DND-41 (cell line): Measurements from ENCODE around the gene VPS37B.
"Not testable (repeated sequence)": the region's sequence is repeated elsewhere in the genome, so short reads cannot be mapped to it uniquely, and the experiment has no call there.

ENCODE experiments used
- CTCF ChIP-seq: IDR thresholded peaks from 2 replicates; pipeline ENCODE4 v1.5.1; 2012; ENCODE audit warnings: borderline replicate concordance, low read length, moderate library complexity, mild to moderate bottlenecking; ENCODE audit not compliant: poor library complexity, severe bottlenecking; ENCODE audit errors: extremely low read depth
- EZH2 ChIP-seq: IDR thresholded peaks from 3 replicates; pipeline ENCODE4 v1.6.1; 2012; ENCODE audit warnings: borderline replicate concordance, low read depth, mild to moderate bottlenecking, moderate library complexity, low read length, inconsistent platforms; ENCODE audit not compliant: severe bottlenecking

- not testable (repeated sequence) for TF ChIP-seq CTCF, EZH2
Observed at GRCh38 chr12:122905258-122905657, 9.3 kb upstream of the VPS37B start.
